T-helper 1 cell (primary cell): ENCODE measurements around the gene ZNF536.

Experiments
- DNase-seq, 5 donors: peaks; one replicate each; pipeline ENCODE4 v3.0.0-alpha.2; 2012 to 2020
- total RNA-seq, 4 donors: gene quantifications; one replicate each; lab custom pipeline; 2026; lab: John Stamatoyannopoulos, UW

ZNF536 gene
- 0 to 0.12 (median 0.04) reads per million in 4 donors for total RNA-seq

GRCh38 chr19:30371960-30372824 lies at the start of gene ZNF536:
TSS of gene ZNF536 (plus strand) at chr19:30372384. CDS start at chr19:30443563, 71,179 bp downstream.
- DNase-seq: no peak

- no peak for DNase-seq
These were observed 49.4 kb upstream of the ZNF536 start for GRCh38 chr19:30322641-30323320.

- no peak for DNase-seq
These were observed 48.3 kb upstream of the ZNF536 start for GRCh38 chr19:30323904-30324303.

- no peak for DNase-seq
These were observed 47.2 kb upstream of the ZNF536 start for GRCh38 chr19:30324982-30325381.

GRCh38 chr19:30325676-30326392 lies 46.4 kb upstream of the ZNF536 start:
- DNase-seq: no peak

GRCh38 chr19:30326393-30326710 lies 45.8 kb upstream of the ZNF536 start:
- no peak for DNase-seq

GRCh38 chr19:30327331-30327730 lies 44.9 kb upstream of the ZNF536 start:
- no peak for DNase-seq

- no peak for DNase-seq
These were observed 44.1 kb upstream of the ZNF536 start for GRCh38 chr19:30328096-30328495.

- no peak for DNase-seq
These were observed 41.9 kb upstream of the ZNF536 start for GRCh38 chr19:30330266-30330665.

- no peak for DNase-seq
These were observed 39.5 kb upstream of the ZNF536 start for GRCh38 chr19:30332445-30333234.

- no peak for DNase-seq
These were observed 38.7 kb upstream of the ZNF536 start for GRCh38 chr19:30333291-30334065.

GRCh38 chr19:30334841-30335240 lies 37.3 kb upstream of the ZNF536 start:
- no peak for DNase-seq

- no peak for DNase-seq
These were observed 36.8 kb upstream of the ZNF536 start for GRCh38 chr19:30335306-30335886.

- DNase-seq: no peak
These were observed 35.9 kb upstream of the ZNF536 start for GRCh38 chr19:30336290-30336689.

- no peak for DNase-seq
These were observed 34.1 kb upstream of the ZNF536 start for GRCh38 chr19:30338041-30338456.

- DNase-seq: no peak
These were observed 33.1 kb upstream of the ZNF536 start for GRCh38 chr19:30338878-30339623.

GRCh38 chr19:30339624-30340525 lies 32.3 kb upstream of the ZNF536 start:
- DNase-seq: no peak

GRCh38 chr19:30340771-30341561 lies 31.2 kb upstream of the ZNF536 start:
- no peak for DNase-seq
